ENCODE measurements around the gene MIPOL1. TPM values are rescaled to one million over a fixed set of nuclear protein-coding genes. Genes with fewer than 3 reads are reported as not detected.

MIPOL1 gene
- total and polyA plus RNA-seq, 9 donors = 5.0 to 29.5 (median 20.5) TPM

GRCh38 chr14:37601865-37602264 is 404.1 kb downstream of the MIPOL1 start:
- no peaks in the 10 kb centered on the region for H3K36me3 ChIP-seq
- TF ChIP-seq CTCF (IDR thresholded peaks at IDR 0.05) = no peak
- no peaks in the 10 kb centered on the region for H3K4me1 ChIP-seq (ENCODE audit: insufficient read depth)
- intact Hi-C loops (cut with DNase I) = no loop called here
- H3K9me3 ChIP-seq = no peaks in the 10 kb centered on the region
- 5 to 8% (median 7%) methylated on average over 22 of the region's 22 CpGs for WGBS, 3 donors
- H3K27ac ChIP-seq = no peak overlapping the region
- H3K27me3 ChIP-seq = no peaks in the 10 kb centered on the region
- H3K4me3 ChIP-seq = no peak overlapping the region
- no peak for DNase-seq

Small RNAs within 50 kb of the gene (small RNA-seq; reads per million reads assigned to genes)
- not detected for gene RNU6-273P
- gene RNU6-886P = not detected

Other genes with a start within 250 kb of the MIPOL1 start
- 1 to 10 TPM in 5 of 7 donors, under 1 TPM in 1, not detected in 1; 0.57 to 1.6 (median 1.2) TPM for gene SLC25A21, start 25.3 kb upstream of the MIPOL1 start, total RNA-seq
- under 1 TPM; 0.75 to 0.90 TPM for gene SLC25A21, start 25.3 kb upstream of the MIPOL1 start, polyA plus RNA-seq

Data from ovary (tissue), 9 donors.